GM12864 (cell line): Measurements from ENCODE around the gene SH3RF2.
"Not testable (repeated sequence)": the region's sequence is repeated elsewhere in the genome, so short reads cannot be mapped to it uniquely, and the experiment has no call there.

Experiments
- DNase-seq: peaks from one replicate; pipeline ENCODE4 v3.0.0-alpha.2; 2011; ENCODE audit warnings: low read depth
- H3K4me3 ChIP-seq: 2 replicates; pipeline ENCODE4 v1.5.1; 2011; ENCODE audit warnings: mild to moderate bottlenecking, low read depth, low read length, control low read depth
- CTCF ChIP-seq: IDR thresholded peaks from 2 replicates; pipeline ENCODE4 v1.5.1; 2011; ENCODE audit warnings: low read depth, mild to moderate bottlenecking, moderate library complexity, low read length, control low read depth, inconsistent platforms; ENCODE audit errors: missing control alignments

Gene SH3RF2

GRCh38 chr5:145948047-145948446, 11.7 kb downstream of the SH3RF2 start:
- TF ChIP-seq CTCF = no peak
- H3K4me3 ChIP-seq = no peak overlapping the region
- no peak for DNase-seq

GRCh38 chr5:145948921-145949320, 12.5 kb downstream of the SH3RF2 start:
- DNase-seq = no peak
- TF ChIP-seq CTCF = no peak
- H3K4me3 ChIP-seq = no peak overlapping the region

- TF ChIP-seq CTCF = no peak
- H3K4me3 ChIP-seq = no peak overlapping the region
- no peak for DNase-seq
Measured at GRCh38 chr5:145949474-145949873, 13.1 kb downstream of the SH3RF2 start.

- no peak for TF ChIP-seq CTCF
- DNase-seq = no peak
- H3K4me3 ChIP-seq = no peak overlapping the region
Measured at GRCh38 chr5:145951071-145951470, 14.7 kb downstream of the SH3RF2 start.

GRCh38 chr5:145953202-145953601, 16.8 kb downstream of the SH3RF2 start:
- no peak for DNase-seq
- no peak overlapping the region for H3K4me3 ChIP-seq
- TF ChIP-seq CTCF = no peak

- not testable (repeated sequence) for H3K4me3 ChIP-seq, DNase-seq
Measured at GRCh38 chr5:145954140-145954539, 17.8 kb downstream of the SH3RF2 start.

- no peak for DNase-seq
- TF ChIP-seq CTCF = no peak
- no peak overlapping the region for H3K4me3 ChIP-seq
Measured at GRCh38 chr5:145957388-145957787, 21.0 kb downstream of the SH3RF2 start.

GRCh38 chr5:145958436-145958835, 22.1 kb downstream of the SH3RF2 start:
- no peak for TF ChIP-seq CTCF
- no peak overlapping the region for H3K4me3 ChIP-seq
- no peak for DNase-seq
